Hepatocyte (in vitro differentiated cells): ENCODE data around the gene RUNX1. TPM values are rescaled to one million over a fixed set of nuclear protein-coding genes. Genes with fewer than 3 reads are reported as not detected.

Experiments used
- DNase-seq: peaks from one replicate; pipeline ENCODE4 v3.0.0-alpha.2; 2016; ENCODE audit warnings: low spot score
- H2AFZ ChIP-seq: fragments of 200-600 bp; sonication (generic); 2 replicates; pipeline ENCODE4 v1.6.0; 2016; ENCODE audit warnings: antibody characterized with exemption, mild to moderate bottlenecking
- H3K27ac ChIP-seq: fragments of 200-600 bp; sonication (generic); 2 replicates; pipeline ENCODE4 v1.5.1; 2016; ENCODE audit warnings: mild to moderate bottlenecking
- H3K27me3 ChIP-seq: fragments of 200-600 bp; sonication (generic); 2 replicates; pipeline ENCODE4 v1.6.1; 2016
- H3K36me3 ChIP-seq: fragments of 200-600 bp; sonication (generic); replicated peaks from 2 replicates; pipeline ENCODE4 v1.5.1; 2016; ENCODE audit warnings: low read depth; ENCODE audit not compliant: insufficient read depth
- H3K4me1 ChIP-seq: fragments of 200-600 bp; sonication (generic); 2 replicates; pipeline ENCODE4 v1.5.1; 2016; ENCODE audit warnings: mild to moderate bottlenecking, moderate library complexity; ENCODE audit not compliant: insufficient read depth
- H3K4me2 ChIP-seq: fragments of 200-600 bp; sonication (generic); 2 replicates; pipeline ENCODE4 v1.6.0; 2016
- H3K4me3 ChIP-seq: fragments of 200-600 bp; sonication (generic); 2 replicates; pipeline ENCODE4 v1.5.1; 2016; ENCODE audit warnings: mild to moderate bottlenecking
- H3K79me2 ChIP-seq: fragments of 200-600 bp; sonication (generic); 2 replicates; pipeline ENCODE4 v1.6.0; 2017; ENCODE audit warnings: mild to moderate bottlenecking
- H3K9me2 ChIP-seq: fragments of 200-600 bp; sonication (generic); replicated peaks from 2 replicates; pipeline ENCODE4 v1.6.0; 2017; ENCODE audit warnings: mild to moderate bottlenecking; ENCODE audit not compliant: insufficient read depth
- H3K9me3 ChIP-seq: fragments of 200-600 bp; sonication (generic); 2 replicates; pipeline ENCODE4 v1.5.1; 2016; ENCODE audit warnings: low read depth, mild to moderate bottlenecking
- H4K20me1 ChIP-seq: fragments of 200-600 bp; sonication (generic); 2 replicates; pipeline ENCODE4 v1.6.0; 2016; ENCODE audit warnings: mild to moderate bottlenecking; ENCODE audit not compliant: insufficient read depth, poor library complexity, severe bottlenecking
- CTCF ChIP-seq: fragments of 200-600 bp; sonication (generic); IDR thresholded peaks from 2 replicates; pipeline ENCODE4 v1.5.1; 2016; ENCODE audit warnings: antibody characterized with exemption, mild to moderate bottlenecking; ENCODE audit not compliant: poor library complexity
- EZH2 ChIP-seq: fragments of 200-600 bp; sonication (generic); IDR thresholded peaks from 2 replicates; pipeline ENCODE4 v1.6.1; 2016; ENCODE audit warnings: antibody characterized with exemption, mild to moderate bottlenecking, borderline replicate concordance
- EZH2phosphoT487 ChIP-seq: fragments of 200-600 bp; sonication (generic); IDR thresholded peaks from one replicate; pipeline ENCODE4 v1.6.1; 2018; ENCODE audit warnings: antibody characterized with exemption, mild to moderate bottlenecking, low read depth, moderate library complexity; ENCODE audit not compliant: unreplicated experiment, severe bottlenecking
- WGBS: methylation state at CpG from one replicate; pipeline ENCODE4 v1.1.6; 2016; ENCODE audit warnings: low lambda C conversion rate; ENCODE audit errors: missing lambda C conversion rate; 5-methylcytosine and 5-hydroxymethylcytosine counted together
- polyA plus RNA-seq: library from polyadenylated mRNA; unstranded; fragments of >200 nt; fragmentation: Nextera tagmentation; extraction: Ambion mirVana; gene quantifications from 2 replicates; pipeline ENCODE4 v1.2.1, GENCODE V29; 2016
- total RNA-seq: library from RNA; depleted of rRNA; stranded (reverse); fragments of >200 nt; gene quantifications from 2 replicates; pipeline ENCODE4 v1.2.3, GENCODE V29; 2014

Gene RUNX1
- total and polyA plus RNA-seq, 2 experiments from 2014 or later, result 8.5 to 10.9 TPM

DNA sequence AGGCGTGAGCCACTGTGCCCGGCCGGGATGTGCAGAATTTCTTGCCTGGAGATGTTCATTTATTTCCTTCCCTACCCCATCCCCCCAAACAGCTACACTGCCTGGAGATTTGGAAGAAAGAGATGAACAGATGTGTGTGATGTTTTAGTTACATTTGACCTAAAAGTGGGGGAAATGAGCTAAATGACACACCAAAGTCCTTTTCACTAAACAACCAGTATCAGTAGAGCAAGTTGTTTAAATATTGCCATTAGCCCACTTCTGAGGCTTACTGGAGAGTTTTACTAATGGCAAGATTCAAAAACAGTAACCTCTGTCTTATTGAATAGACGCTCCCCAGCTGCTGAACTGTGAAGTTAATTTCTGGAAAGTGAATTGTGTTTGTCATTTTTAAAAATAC lies 100.1 kb downstream of the RUNX1 start:
- no peaks in the 10 kb centered on the region for H3K9me3 ChIP-seq
- no peaks in the 10 kb centered on the region for H3K36me3 ChIP-seq
- H4K20me1 ChIP-seq, result no peaks in the 10 kb centered on the region
- H3K9me2 ChIP-seq, result no peaks in the 10 kb centered on the region
- H3K4me2 ChIP-seq, result no peak overlapping the region
- TF ChIP-seq EZH2, result no peak
- no peaks in the 10 kb centered on the region for H3K4me1 ChIP-seq
- H3K79me2 ChIP-seq, result no peaks in the 10 kb centered on the region
- H3K4me3 ChIP-seq, result no peak overlapping the region
- no peak overlapping the region for H3K27ac ChIP-seq
- H2AFZ ChIP-seq, result no peak overlapping the region
- H3K27me3 ChIP-seq, result no peaks in the 10 kb centered on the region
- 80% methylated on average over 4 of the region's 4 CpGs for WGBS
- DNase-seq, result no peak

- Histone ChIP-seq H3K4me2 (no peak overlapping the region), H4K20me1 (no peaks in the 10 kb centered on the region), H3K4me1 (no peaks in the 10 kb centered on the region), H3K27ac (no peak overlapping the region), H3K27me3 (no peaks in the 10 kb centered on the region), H3K9me3 (no peaks in the 10 kb centered on the region), H3K79me2 (no peaks in the 10 kb centered on the region), H3K9me2 (no peaks in the 10 kb centered on the region), H2AFZ (no peak overlapping the region), H3K36me3 (no peaks in the 10 kb centered on the region), H3K4me3 (no peak overlapping the region)
- TF ChIP-seq EZH2phosphoT487 (no peak), EZH2 (no peak)
- 88% methylated on average over 5 of the region's 5 CpGs for WGBS
- no peak for DNase-seq
Measured at GRCh38 chr21:34948157-34948556, 100.9 kb downstream of the RUNX1 start.

- Histone ChIP-seq H2AFZ (no peak overlapping the region), H3K9me2 (no peaks in the 10 kb centered on the region), H3K9me3 (no peaks in the 10 kb centered on the region), H3K4me1 (no peaks in the 10 kb centered on the region), H4K20me1 (no peaks in the 10 kb centered on the region), H3K36me3 (no peaks in the 10 kb centered on the region), H3K27ac (no peak overlapping the region), H3K4me3 (no peak overlapping the region), H3K27me3 (no peaks in the 10 kb centered on the region), H3K4me2 (no peak overlapping the region), H3K79me2 (no peaks in the 10 kb centered on the region)
- 72% methylated on average over 2 of the region's 2 CpGs for WGBS
- no peak for DNase-seq
- TF ChIP-seq EZH2 (no peak), EZH2phosphoT487 (no peak), CTCF (no peak)
Measured at GRCh38 chr21:34946916-34947534, 102.1 kb downstream of the RUNX1 start.

DNA sequence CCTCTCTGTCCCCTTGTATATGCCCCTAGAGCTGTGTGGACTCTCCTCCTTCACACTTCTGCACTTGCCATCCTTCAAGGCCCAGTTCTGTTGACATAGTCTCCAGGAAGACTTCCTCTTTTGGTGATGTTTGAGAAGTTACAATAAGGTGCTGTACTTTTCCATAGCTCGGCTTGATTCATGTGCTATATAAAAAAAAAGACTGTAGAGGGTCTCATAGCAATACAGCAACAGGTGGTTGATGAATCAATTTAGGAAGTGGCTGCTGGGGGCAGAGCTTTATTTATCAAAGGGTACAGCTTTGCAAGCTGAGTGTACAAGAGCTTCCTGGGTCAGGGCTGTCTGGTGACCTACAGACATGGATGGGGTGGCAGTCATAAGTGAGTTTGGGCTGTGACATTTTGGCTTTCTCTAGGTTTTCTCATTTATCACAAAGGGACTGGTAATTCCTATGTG lies 102.7 kb downstream of the RUNX1 start:
- WGBS, result 96% methylated on average over 1 of the region's 1 CpG

More for the DNA sequence above, 102.7 kb downstream of the RUNX1 start:
- TF ChIP-seq EZH2phosphoT487, result no peak
- no peak for TF ChIP-seq CTCF
- TF ChIP-seq EZH2, result no peak
- Histone ChIP-seq H3K36me3 (no peaks in the 10 kb centered on the region), H3K9me3 (no peaks in the 10 kb centered on the region), H3K27ac (no peak overlapping the region), H3K9me2 (no peaks in the 10 kb centered on the region), H3K4me1 (no peaks in the 10 kb centered on the region), H3K4me2 (no peak overlapping the region), H3K79me2 (no peaks in the 10 kb centered on the region), H3K27me3 (no peaks in the 10 kb centered on the region), H4K20me1 (no peaks in the 10 kb centered on the region), H3K4me3 (no peak overlapping the region), H2AFZ (no peak overlapping the region)
- no peak for DNase-seq
